GM21528 (cell line): ENCODE data around the gene NIPA2.
"Not testable (repeated sequence)": the region's sequence is repeated elsewhere in the genome, so short reads cannot be mapped to it uniquely, and the experiment has no call there.

Experiments used
- ATAC-seq: cut with Tn5 transposase; IDR thresholded peaks from one replicate; pipeline ENCODE4 v1.9.1; 2021; ENCODE audit warnings: mild to moderate bottlenecking, moderate library complexity; ENCODE audit not compliant: unreplicated experiment, low FRiP score

The NIPA2 gene

GRCh38 chr15:22838292-22839042 is at the start of gene NIPA2:
Gene NIPA2, plus strand, starts transcription at chr15:22838666. Its CDS starts 13,066 bp downstream, at chr15:22851732.
- ATAC-seq = peak; percentile 80

GRCh38 chr15:22794063-22794462 is 44.4 kb upstream of the NIPA2 start:
- no peak for ATAC-seq

- no peak for ATAC-seq
Measured at GRCh38 chr15:22794621-22795167, 43.8 kb upstream of the NIPA2 start.

GRCh38 chr15:22795206-22796063 is 43.0 kb upstream of the NIPA2 start:
- no peak for ATAC-seq

- no peak for ATAC-seq
Measured at GRCh38 chr15:22796079-22796478, 42.4 kb upstream of the NIPA2 start.

- ATAC-seq = no peak
Measured at GRCh38 chr15:22799902-22800301, 38.6 kb upstream of the NIPA2 start.

GRCh38 chr15:22803006-22803405 is 35.5 kb upstream of the NIPA2 start:
- not testable (repeated sequence) for ATAC-seq

GRCh38 chr15:22806156-22806555 is 32.3 kb upstream of the NIPA2 start:
- no peak for ATAC-seq

GRCh38 chr15:22806664-22807063 is 31.8 kb upstream of the NIPA2 start:
- ATAC-seq = no peak

GRCh38 chr15:22807831-22808230 is 30.6 kb upstream of the NIPA2 start:
- ATAC-seq = not testable (repeated sequence)

- no peak for ATAC-seq
Measured at GRCh38 chr15:22808240-22808639, 30.2 kb upstream of the NIPA2 start.

- no peak for ATAC-seq
Measured at GRCh38 chr15:22808761-22809280, 29.6 kb upstream of the NIPA2 start.

- no peak for ATAC-seq
Measured at GRCh38 chr15:22810033-22810852, 28.2 kb upstream of the NIPA2 start.

GRCh38 chr15:22810853-22811338 is 27.6 kb upstream of the NIPA2 start:
- no peak for ATAC-seq

- no peak for ATAC-seq
Measured at GRCh38 chr15:22811640-22812039, 26.8 kb upstream of the NIPA2 start.

- no peak for ATAC-seq
Measured at GRCh38 chr15:22813844-22814243, 24.6 kb upstream of the NIPA2 start.

- ATAC-seq = no peak
Measured at GRCh38 chr15:22815766-22816165, 22.7 kb upstream of the NIPA2 start.

- no peak for ATAC-seq
Measured at GRCh38 chr15:22819651-22820050, 18.8 kb upstream of the NIPA2 start.

- ATAC-seq = no peak
Measured at GRCh38 chr15:22823495-22824128, 14.9 kb upstream of the NIPA2 start.

- no peak for ATAC-seq
Measured at GRCh38 chr15:22827125-22827524, 11.3 kb upstream of the NIPA2 start.
